Measurements from ENCODE around the gene SLC34A1.

Gene SLC34A1

GRCh38 chr5:177446200-177447065 is 62.2 kb downstream of the SLC34A1 start, which contains the start of gene PRR7:
TSS of gene PRR7 (plus strand) at chr5:177446814. CDS start at chr5:177455068, 8,254 bp downstream.
- DNase-seq (ENCODE audit: low spot score): peak; percentile 96

DNA sequence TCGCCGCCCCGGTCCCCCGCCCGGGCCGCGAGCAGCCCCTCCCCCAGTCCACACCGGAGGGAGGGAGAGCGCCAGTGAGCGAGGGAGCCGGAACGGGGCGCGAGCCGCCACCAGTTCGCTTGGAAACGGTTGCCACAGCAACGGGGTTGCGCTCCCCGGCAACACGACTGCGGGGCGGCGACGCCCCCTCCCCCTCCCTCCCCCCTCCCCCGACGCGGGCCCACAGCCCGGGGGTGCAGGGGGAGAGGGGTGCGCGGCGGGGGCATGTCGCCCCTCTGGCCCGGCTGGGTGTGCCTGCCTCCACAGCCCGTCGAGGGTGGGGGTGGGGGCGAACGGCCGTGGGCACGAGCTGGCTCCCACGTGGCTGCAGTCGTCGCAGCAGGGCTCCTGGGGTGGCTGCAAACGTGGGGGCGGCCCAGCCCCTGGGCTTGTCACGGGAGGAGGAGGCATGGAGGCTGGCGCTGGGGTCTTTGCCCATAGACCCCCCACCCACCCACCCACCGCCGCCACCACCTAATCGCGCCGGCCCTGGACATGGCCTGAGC is 62.9 kb downstream of the SLC34A1 start:
- DNase-seq (ENCODE audit: low spot score): peak; percentile 62

GRCh38 chr5:177447611-177448243 is 63.5 kb downstream of the SLC34A1 start:
- DNase-seq (ENCODE audit: low spot score): no peak

Data from HuH-7 (cell line).